OCI-LY1 (cell line): ENCODE data around the gene LAMP1.

Experiments
- H2AFZ ChIP-seq: fragments of 200-600 bp; sonication (generic), shearing (Covaris generic); 2 replicates; pipeline ENCODE4 v1.6.0; 2014; ENCODE audit warnings: antibody characterized with exemption, mild to moderate bottlenecking, low read length
- H3F3A ChIP-seq: fragments of 200-600 bp; sonication (generic), shearing (Covaris generic); 2 replicates; pipeline ENCODE4 v1.6.0; 2014; ENCODE audit warnings: mild to moderate bottlenecking, antibody characterized with exemption, low read length, moderate library complexity; ENCODE audit not compliant: insufficient read depth
- H3K27ac ChIP-seq: fragments of 200-600 bp; sonication (generic); 2 replicates; pipeline ENCODE4 v1.5.1; 2014; ENCODE audit warnings: low read length, mixed run types, mild to moderate bottlenecking, low read depth; ENCODE audit not compliant: poor library complexity, severe bottlenecking
- H3K27me3 ChIP-seq: fragments of 200-600 bp; sonication (generic); 2 replicates; pipeline ENCODE4 v1.6.0; 2014; ENCODE audit warnings: antibody characterized with exemption, mild to moderate bottlenecking, low read length, moderate library complexity; ENCODE audit not compliant: insufficient read depth
- H3K36me3 ChIP-seq: fragments of 200-600 bp; sonication (generic); 2 replicates; pipeline ENCODE4 v1.6.1; 2014; ENCODE audit warnings: mild to moderate bottlenecking, antibody characterized with exemption, low read length, moderate library complexity, mixed read lengths; ENCODE audit not compliant: insufficient read depth
- H3K4me1 ChIP-seq: fragments of 200-600 bp; sonication (generic); 2 replicates; pipeline ENCODE4 v1.5.1; 2014; ENCODE audit warnings: mild to moderate bottlenecking, low read length, moderate library complexity; ENCODE audit not compliant: insufficient read depth, severe bottlenecking
- H3K4me2 ChIP-seq: fragments of 200-600 bp; sonication (generic), shearing (Covaris generic); 2 replicates; pipeline ENCODE4 v1.6.1; 2014; ENCODE audit warnings: low read length
- H3K4me3 ChIP-seq: fragments of 200-600 bp; sonication (generic); 2 replicates; pipeline ENCODE4 v1.5.1; 2014; ENCODE audit warnings: low read length, low read depth, mild to moderate bottlenecking, mixed read lengths; ENCODE audit not compliant: poor library complexity, severe bottlenecking
- H3K79me2 ChIP-seq: fragments of 200-600 bp; shearing (Covaris generic); 2 replicates; pipeline ENCODE4 v1.6.1; 2016; ENCODE audit warnings: mixed run types, low read length, mixed read lengths; ENCODE audit not compliant: insufficient read depth
- H3K9ac ChIP-seq: fragments of 200-600 bp; sonication (generic), shearing (Covaris generic); 2 replicates; pipeline ENCODE4 v1.6.1; 2014; ENCODE audit warnings: mild to moderate bottlenecking, low read length, mixed read lengths
- H3K9me2 ChIP-seq: fragments of 200-600 bp; sonication (generic), shearing (Covaris generic); 2 replicates; pipeline ENCODE4 v1.6.1; 2014; ENCODE audit warnings: low read depth, mild to moderate bottlenecking, low read length, mixed read lengths
- H3K9me3 ChIP-seq: fragments of 200-600 bp; shearing (Covaris generic); 2 replicates; pipeline ENCODE4 v1.6.1; 2014; ENCODE audit warnings: low read length, mixed read lengths
- H4K20me1 ChIP-seq: fragments of 200-600 bp; sonication (generic), shearing (Covaris generic); 2 replicates; pipeline ENCODE4 v1.6.0; 2016; ENCODE audit warnings: mild to moderate bottlenecking, low read length; ENCODE audit not compliant: insufficient read depth
- EZH2 ChIP-seq: fragments of 200-600 bp; sonication (generic), shearing (Covaris generic); IDR thresholded peaks from 2 replicates; pipeline ENCODE4 v1.8.0; 2017; ENCODE audit warnings: borderline replicate concordance, mixed run types, mild to moderate bottlenecking, antibody characterized with exemption, low read length, moderate library complexity, mixed read lengths
- TF ChIP-seq, protein P1 (sequence below): fragments of 200-600 bp; sonication (generic), shearing (Covaris generic); IDR thresholded peaks from 2 replicates; pipeline ENCODE4 v1.5.1; 2017; ENCODE audit warnings: mild to moderate bottlenecking, antibody characterized with exemption, low read length, moderate library complexity, mixed read lengths

The LAMP1 gene

DNA sequence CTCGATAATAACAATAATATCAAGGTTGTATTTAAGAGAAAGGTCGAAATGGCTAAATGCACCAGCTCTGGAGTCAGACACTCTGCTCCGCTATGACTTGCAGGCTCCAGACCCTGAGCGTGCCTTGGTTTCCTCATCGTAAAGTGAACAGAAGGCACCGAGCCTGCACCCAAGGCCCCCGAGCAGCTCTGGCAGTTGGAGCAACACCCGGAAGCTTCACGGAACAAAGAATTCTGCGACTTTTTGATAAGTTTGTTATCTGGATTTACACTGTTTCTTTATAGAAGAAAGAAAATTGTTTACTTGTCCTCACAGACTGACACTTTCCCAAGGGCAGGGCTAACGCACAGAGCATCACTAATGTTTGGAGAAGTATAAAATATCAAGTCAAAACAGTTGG, 62.5 kb downstream of the LAMP1 start:
- Histone ChIP-seq H3K4me3 (no peak overlapping the region), H3K4me1 (no peaks in the 10 kb centered on the region), H3F3A (no peaks in the 10 kb centered on the region), H3K79me2 (no peaks in the 10 kb centered on the region), H3K9me3 (no peaks in the 10 kb centered on the region), H3K9me2 (no peaks in the 10 kb centered on the region), H3K27ac (no peak overlapping the region), H2AFZ (no peak overlapping the region), H3K36me3 (no peaks in the 10 kb centered on the region), H4K20me1 (no peaks in the 10 kb centered on the region), H3K4me2 (no peak overlapping the region), H3K27me3 (no peaks in the 10 kb centered on the region; the same call in 1 of the 2 replicates), H3K9ac (no peak overlapping the region)
- no peak for TF ChIP-seq EZH2
- TF ChIP-seq, protein P1, sequence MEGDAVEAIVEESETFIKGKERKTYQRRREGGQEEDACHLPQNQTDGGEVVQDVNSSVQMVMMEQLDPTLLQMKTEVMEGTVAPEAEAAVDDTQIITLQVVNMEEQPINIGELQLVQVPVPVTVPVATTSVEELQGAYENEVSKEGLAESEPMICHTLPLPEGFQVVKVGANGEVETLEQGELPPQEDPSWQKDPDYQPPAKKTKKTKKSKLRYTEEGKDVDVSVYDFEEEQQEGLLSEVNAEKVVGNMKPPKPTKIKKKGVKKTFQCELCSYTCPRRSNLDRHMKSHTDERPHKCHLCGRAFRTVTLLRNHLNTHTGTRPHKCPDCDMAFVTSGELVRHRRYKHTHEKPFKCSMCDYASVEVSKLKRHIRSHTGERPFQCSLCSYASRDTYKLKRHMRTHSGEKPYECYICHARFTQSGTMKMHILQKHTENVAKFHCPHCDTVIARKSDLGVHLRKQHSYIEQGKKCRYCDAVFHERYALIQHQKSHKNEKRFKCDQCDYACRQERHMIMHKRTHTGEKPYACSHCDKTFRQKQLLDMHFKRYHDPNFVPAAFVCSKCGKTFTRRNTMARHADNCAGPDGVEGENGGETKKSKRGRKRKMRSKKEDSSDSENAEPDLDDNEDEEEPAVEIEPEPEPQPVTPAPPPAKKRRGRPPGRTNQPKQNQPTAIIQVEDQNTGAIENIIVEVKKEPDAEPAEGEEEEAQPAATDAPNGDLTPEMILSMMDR: no peak

DNA sequence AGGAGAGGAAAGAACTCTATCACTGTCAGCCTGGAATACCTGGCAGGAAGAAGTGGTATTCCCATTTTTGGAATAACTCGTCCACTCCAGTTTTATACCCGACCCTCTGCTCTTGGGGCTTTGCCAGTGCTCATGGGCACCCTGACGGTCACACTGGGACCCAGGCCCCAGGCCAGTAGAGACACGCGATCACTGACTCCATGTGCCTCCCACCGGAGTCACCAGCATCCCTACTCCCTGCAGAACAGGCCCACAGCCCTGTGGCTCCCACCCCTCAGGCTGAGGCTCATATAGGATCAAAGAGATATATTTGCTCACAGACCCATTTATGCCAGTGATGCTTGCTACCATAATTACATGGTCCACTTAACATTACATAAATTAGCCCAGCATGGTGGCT, 63.4 kb downstream of the LAMP1 start:
- no peaks in the 10 kb centered on the region for H3K79me2 ChIP-seq
- no peaks in the 10 kb centered on the region for H3K9me3 ChIP-seq
- TF ChIP-seq, protein P1: no peak
- TF ChIP-seq EZH2: no peak
- no peaks in the 10 kb centered on the region for H3K4me1 ChIP-seq
- H4K20me1 ChIP-seq: no peaks in the 10 kb centered on the region
- H3K36me3 ChIP-seq: no peaks in the 10 kb centered on the region
- no peaks in the 10 kb centered on the region for H3K9me2 ChIP-seq
- no peak overlapping the region for H3K4me2 ChIP-seq
- no peak overlapping the region for H3K27ac ChIP-seq
- H3K9ac ChIP-seq: no peak overlapping the region
- peaks cover 4% of the 10 kb centered on the region; the same call in 1 of the 2 replicates for H3K27me3 ChIP-seq
- no peaks in the 10 kb centered on the region for H3F3A ChIP-seq
- no peak overlapping the region for H3K4me3 ChIP-seq
- H2AFZ ChIP-seq: no peak overlapping the region

DNA sequence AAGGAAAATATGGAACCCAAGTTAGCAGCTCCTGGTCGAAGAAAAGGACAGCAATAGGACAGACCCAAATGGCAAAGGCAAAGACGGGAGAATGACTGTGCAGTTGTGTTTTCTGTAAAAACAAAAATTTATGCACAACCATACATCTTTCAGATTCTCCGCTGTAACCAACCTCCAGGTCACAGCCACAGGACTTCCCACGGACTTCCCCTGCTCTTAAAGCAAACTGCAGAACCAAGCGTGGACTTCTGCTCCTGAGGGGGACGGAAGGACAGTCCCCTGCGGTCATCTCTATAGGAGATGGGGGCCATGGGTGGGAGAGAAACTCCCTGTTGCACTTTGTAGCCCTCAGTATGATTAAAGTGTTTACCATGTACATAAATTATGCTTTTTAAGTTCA, 64.4 kb downstream of the LAMP1 start:
- Histone ChIP-seq H3F3A (no peaks in the 10 kb centered on the region), H3K36me3 (no peaks in the 10 kb centered on the region), H3K27ac (no peak overlapping the region), H3K4me3 (no peak overlapping the region), H3K9ac (no peak overlapping the region), H3K4me1 (no peaks in the 10 kb centered on the region), H3K4me2 (no peak overlapping the region), H3K79me2 (no peaks in the 10 kb centered on the region), H3K9me3 (no peaks in the 10 kb centered on the region), H3K27me3 (peaks cover 9% of the 10 kb centered on the region; the same call in 1 of the 2 replicates), H3K9me2 (no peaks in the 10 kb centered on the region), H2AFZ (no peak overlapping the region), H4K20me1 (no peaks in the 10 kb centered on the region)
- TF ChIP-seq, protein P1: no peak
- TF ChIP-seq EZH2: no peak
